ENCODE measurements around the gene HTR5A. TPM values are rescaled to one million over a fixed set of nuclear protein-coding genes. Genes with fewer than 3 reads are reported as not detected.
"Not testable (repeated sequence)": the region's sequence is repeated elsewhere in the genome, so short reads cannot be mapped to it uniquely, and the experiment has no call there.

HTR5A gene
- not detected in 2 replicates for total RNA-seq

DNA sequence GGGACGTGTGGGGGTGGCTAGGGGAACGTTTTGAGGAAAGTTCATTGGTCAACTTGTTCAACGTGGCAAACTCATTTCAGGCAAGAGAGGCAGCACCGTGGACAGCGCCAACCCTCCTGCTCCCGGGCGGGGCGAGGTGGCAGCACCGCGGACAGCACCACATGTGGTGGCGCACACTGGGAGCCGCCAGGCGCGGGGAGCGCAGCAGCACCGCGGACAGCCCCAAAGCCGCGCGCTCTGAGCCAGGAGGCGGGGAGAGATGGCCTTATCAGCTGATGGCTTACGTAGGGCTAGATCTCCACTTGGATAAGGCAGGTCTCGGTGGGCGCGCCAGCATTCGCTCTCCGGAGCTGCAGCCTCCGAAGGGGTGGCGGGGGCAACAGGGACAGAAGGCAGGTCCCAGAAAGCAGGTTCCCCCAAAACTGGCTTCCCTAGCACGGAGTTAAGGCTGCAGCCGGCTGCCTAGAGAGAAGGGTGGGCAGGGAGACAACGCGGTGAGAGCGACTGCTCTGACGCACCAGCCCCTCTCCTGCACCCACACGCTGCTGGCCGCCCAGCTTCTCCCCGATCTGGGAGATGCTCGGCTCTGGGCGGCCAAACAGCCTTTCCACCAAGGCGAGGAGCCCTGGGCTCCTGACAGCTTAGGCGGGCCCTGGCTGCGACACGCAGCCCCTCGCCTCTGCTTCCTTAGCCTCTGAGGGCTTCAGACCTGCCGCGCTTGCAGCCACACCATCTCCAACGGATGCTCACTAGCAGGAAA is at the start of gene HTR5A:
Gene HTR5A (plus strand): TSS at position 333 of the 760 bp plus-strand sequence. CDS start 576 bp downstream, outside the sequence.
- TF ChIP-seq, protein P1, sequence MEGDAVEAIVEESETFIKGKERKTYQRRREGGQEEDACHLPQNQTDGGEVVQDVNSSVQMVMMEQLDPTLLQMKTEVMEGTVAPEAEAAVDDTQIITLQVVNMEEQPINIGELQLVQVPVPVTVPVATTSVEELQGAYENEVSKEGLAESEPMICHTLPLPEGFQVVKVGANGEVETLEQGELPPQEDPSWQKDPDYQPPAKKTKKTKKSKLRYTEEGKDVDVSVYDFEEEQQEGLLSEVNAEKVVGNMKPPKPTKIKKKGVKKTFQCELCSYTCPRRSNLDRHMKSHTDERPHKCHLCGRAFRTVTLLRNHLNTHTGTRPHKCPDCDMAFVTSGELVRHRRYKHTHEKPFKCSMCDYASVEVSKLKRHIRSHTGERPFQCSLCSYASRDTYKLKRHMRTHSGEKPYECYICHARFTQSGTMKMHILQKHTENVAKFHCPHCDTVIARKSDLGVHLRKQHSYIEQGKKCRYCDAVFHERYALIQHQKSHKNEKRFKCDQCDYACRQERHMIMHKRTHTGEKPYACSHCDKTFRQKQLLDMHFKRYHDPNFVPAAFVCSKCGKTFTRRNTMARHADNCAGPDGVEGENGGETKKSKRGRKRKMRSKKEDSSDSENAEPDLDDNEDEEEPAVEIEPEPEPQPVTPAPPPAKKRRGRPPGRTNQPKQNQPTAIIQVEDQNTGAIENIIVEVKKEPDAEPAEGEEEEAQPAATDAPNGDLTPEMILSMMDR (IDR thresholded peaks at IDR 0.05; ENCODE audit: insufficient read depth, low read length, poor library complexity, severe bottlenecking): no peak
- no peak within 1 kb of the TSS for H3K4me3 ChIP-seq (ENCODE audit: low read depth, low read length)
- peak; percentile 16 for DNase-seq (ENCODE audit: low read depth)
- H3K36me3 ChIP-seq (ENCODE audit: control insufficient read depth, insufficient read depth, low read length): no peaks in the 10 kb centered on the region
- H3K27me3 ChIP-seq (ENCODE audit: control insufficient read depth, insufficient read depth, low read length): peaks cover 12% of the 10 kb centered on the region

DNA sequence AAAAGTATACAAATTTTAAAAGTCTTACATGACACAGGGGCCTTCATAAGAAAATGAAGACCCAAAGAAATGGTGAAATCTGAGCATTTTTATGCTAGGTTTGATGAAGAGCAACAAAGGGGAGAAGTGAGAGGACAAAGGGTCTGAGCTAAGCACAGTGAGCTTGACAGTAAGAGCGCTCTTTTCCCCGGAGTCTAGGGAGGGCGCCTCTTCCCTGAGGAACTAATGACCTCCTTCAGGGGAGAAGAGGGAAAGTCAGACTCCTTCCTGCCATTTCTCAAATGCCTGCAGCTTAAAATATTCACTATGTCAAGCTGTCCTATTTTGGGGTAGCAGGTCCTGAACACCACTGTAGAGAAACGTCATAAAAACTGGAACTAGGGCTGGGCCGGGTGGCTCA is 49.1 kb upstream of the HTR5A start:
- Histone ChIP-seq H3K27me3 (ENCODE audit: control insufficient read depth, insufficient read depth, low read length) (no peaks in the 10 kb centered on the region), H3K4me3 (ENCODE audit: low read depth, low read length) (no peak overlapping the region), H3K36me3 (ENCODE audit: control insufficient read depth, insufficient read depth, low read length) (no peaks in the 10 kb centered on the region)
- TF ChIP-seq, protein P1 (IDR thresholded peaks at IDR 0.05; ENCODE audit: insufficient read depth, low read length, poor library complexity, severe bottlenecking): no peak
- no peak for DNase-seq (ENCODE audit: low read depth)

DNA sequence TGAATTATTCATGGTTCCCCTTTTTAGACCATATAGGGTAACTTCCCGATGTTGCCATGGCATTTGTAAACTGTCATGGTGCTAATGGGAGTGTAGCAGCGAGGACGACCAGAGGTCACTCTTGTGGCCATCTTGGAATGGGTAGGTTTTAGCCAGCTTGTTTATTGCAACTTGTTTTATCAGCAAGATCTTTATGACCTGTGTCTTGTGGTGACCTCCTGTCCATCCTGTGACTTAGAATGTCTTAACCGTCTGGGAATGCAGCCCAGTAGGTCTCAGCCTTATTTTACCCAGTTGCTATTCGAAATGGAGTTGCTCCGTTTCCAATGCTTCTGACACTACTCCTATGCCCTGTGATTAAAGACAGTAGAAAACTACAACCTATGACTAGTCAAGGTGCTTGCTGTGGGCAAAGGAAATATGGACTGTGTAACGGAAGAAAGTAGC is 48.4 kb upstream of the HTR5A start:
- TF ChIP-seq, protein P1 (IDR thresholded peaks at IDR 0.05; ENCODE audit: insufficient read depth, low read length, poor library complexity, severe bottlenecking): no peak
- DNase-seq (ENCODE audit: low read depth): no peak
- no peak overlapping the region for H3K4me3 ChIP-seq (ENCODE audit: low read depth, low read length)

DNA sequence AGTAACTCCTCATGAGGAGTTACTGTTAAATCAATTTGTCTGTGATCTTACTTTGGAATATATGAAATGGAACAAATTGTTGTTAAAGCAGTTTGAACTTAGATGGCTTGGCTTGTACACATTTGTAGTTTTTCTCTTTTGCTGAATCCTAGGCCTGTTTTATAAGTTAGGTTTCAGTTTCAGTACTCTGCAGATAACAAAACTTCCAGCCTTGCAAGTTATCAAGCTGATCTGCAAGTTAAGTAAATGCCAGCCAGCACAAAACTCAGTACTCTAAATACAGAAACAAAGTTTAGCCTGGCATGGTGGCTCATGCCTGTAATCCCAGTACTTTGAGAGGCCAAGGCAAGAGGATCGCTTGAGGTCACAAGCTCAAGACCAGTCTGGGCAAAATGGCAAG is 42.2 kb upstream of the HTR5A start:
- Histone ChIP-seq H3K4me3 (ENCODE audit: low read depth, low read length) (no peak overlapping the region), H3K27me3 (ENCODE audit: control insufficient read depth, insufficient read depth, low read length) (no peaks in the 10 kb centered on the region), H3K36me3 (ENCODE audit: control insufficient read depth, insufficient read depth, low read length) (no peaks in the 10 kb centered on the region)
- DNase-seq (ENCODE audit: low read depth): no peak
- TF ChIP-seq, protein P1 (IDR thresholded peaks at IDR 0.05; ENCODE audit: insufficient read depth, low read length, poor library complexity, severe bottlenecking): no peak

More for the DNA sequence above, 48.4 kb upstream of the HTR5A start:
- Histone ChIP-seq H3K36me3 (ENCODE audit: control insufficient read depth, insufficient read depth, low read length) (no peaks in the 10 kb centered on the region), H3K27me3 (ENCODE audit: control insufficient read depth, insufficient read depth, low read length) (no peaks in the 10 kb centered on the region)

DNA sequence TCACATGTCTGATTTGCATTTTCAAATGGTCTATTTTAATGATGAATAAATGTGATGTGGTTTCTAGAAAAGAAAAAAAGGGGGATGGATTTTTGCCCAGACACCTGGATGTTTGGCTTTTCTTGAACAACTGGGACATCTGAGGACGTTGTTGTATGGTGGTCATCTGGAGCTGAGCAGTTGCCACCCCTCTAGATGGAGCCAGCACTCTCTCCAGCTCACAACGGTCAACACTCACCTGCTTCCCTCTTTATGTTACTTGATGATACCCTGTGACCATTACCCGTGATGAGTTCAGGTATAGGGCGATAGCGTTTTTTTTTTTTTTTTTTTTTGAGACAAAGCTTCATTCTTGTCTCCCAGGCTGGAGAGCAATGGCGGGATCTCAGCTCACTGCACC is 37.1 kb upstream of the HTR5A start:
- Histone ChIP-seq H3K4me3 (ENCODE audit: low read depth, low read length) (no peak overlapping the region), H3K36me3 (ENCODE audit: control insufficient read depth, insufficient read depth, low read length) (no peaks in the 10 kb centered on the region), H3K27me3 (ENCODE audit: control insufficient read depth, insufficient read depth, low read length) (no peaks in the 10 kb centered on the region)
- TF ChIP-seq, protein P1 (IDR thresholded peaks at IDR 0.05; ENCODE audit: insufficient read depth, low read length, poor library complexity, severe bottlenecking): no peak
- no peak for DNase-seq (ENCODE audit: low read depth)

DNA sequence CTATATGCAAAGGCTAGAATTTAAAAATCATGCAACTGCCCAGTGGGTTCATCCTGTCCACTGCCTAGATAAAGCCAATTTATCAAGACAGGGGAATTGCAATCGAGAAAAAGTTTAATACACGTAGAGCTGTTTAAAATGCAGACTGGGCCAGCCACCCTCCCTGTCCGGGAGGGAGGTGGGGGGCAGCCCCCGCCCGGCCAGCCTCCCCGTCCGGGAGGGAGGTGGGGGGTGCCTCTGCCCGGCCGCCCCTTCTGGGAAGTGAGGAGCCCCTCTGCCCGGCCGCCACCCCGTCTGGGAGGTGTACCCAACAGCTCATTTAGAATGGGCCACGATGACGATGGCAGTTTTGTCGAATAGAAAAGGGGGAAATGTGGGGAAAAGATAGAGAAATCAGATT is 35.6 kb upstream of the HTR5A start:
- H3K27me3 ChIP-seq (ENCODE audit: control insufficient read depth, insufficient read depth, low read length); H3K36me3 ChIP-seq (ENCODE audit: control insufficient read depth, insufficient read depth, low read length); H3K4me3 ChIP-seq (ENCODE audit: low read depth, low read length); DNase-seq (ENCODE audit: low read depth): not testable (repeated sequence)

All from kidney epithelial cell (primary cell).